Astrocyte (in vitro differentiated cells and primary cell): ENCODE results near the gene GRAMD1B. TPM values are rescaled to one million over a fixed set of nuclear protein-coding genes. Genes with fewer than 3 reads are reported as not detected.

ENCODE experiments used
- DNase-seq: peaks from one replicate; pipeline ENCODE4 v3.0.0-alpha.2; 2010; ENCODE audit warnings: low read depth
- FAIRE-seq: peaks from 2 replicates; lab custom pipeline; 2011; peaks lifted over from hg19 to GRCh38; lab: Jason Lieb, UNC
- H2AFZ ChIP-seq: 2 replicates; pipeline ENCODE4 v1.6.0; 2012; ENCODE audit warnings: low read depth, low read length, inconsistent platforms
- H3K27ac ChIP-seq: 2 replicates; pipeline ENCODE4 v1.5.1; 2011; ENCODE audit warnings: low read depth, low read length, inconsistent platforms
- H3K27me3 ChIP-seq: 2 replicates; pipeline ENCODE4 v1.6.0; 2011; ENCODE audit warnings: low read length, inconsistent platforms; ENCODE audit not compliant: insufficient read depth
- H3K36me3 ChIP-seq: 2 replicates; pipeline ENCODE4 v1.5.1; 2011; ENCODE audit warnings: low read length, inconsistent platforms; ENCODE audit not compliant: insufficient read depth
- H3K4me1 ChIP-seq: 2 replicates; pipeline ENCODE4 v1.5.1; 2011; ENCODE audit warnings: low read length, inconsistent platforms; ENCODE audit not compliant: insufficient read depth
- H3K4me2 ChIP-seq: 2 replicates; pipeline ENCODE4 v1.6.0; 2012; ENCODE audit warnings: low read length, inconsistent platforms
- H3K4me3 ChIP-seq: 2 replicates; pipeline ENCODE4 v1.5.1; 2011; ENCODE audit warnings: low read depth, mild to moderate bottlenecking, low read length, inconsistent platforms; ENCODE audit not compliant: insufficient read depth
- H3K79me2 ChIP-seq: 2 replicates; pipeline ENCODE4 v1.6.0; 2012; ENCODE audit warnings: mild to moderate bottlenecking, low read length, inconsistent platforms; ENCODE audit not compliant: insufficient read depth
- H3K9ac ChIP-seq: 2 replicates; pipeline ENCODE4 v1.6.0; 2012; ENCODE audit warnings: mild to moderate bottlenecking, low read length, inconsistent platforms
- H3K9me3 ChIP-seq: 2 replicates; pipeline ENCODE4 v1.5.1; 2012; ENCODE audit warnings: low read depth, mild to moderate bottlenecking, low read length, inconsistent platforms; ENCODE audit not compliant: insufficient read depth
- H4K20me1 ChIP-seq: 2 replicates; pipeline ENCODE4 v1.6.0; 2012; ENCODE audit warnings: low read length, inconsistent platforms; ENCODE audit not compliant: insufficient read depth
- H3K27ac Mint-ChIP-seq: one replicate; pipeline ENCODE4 v1.8.0; 2021; ENCODE audit warnings: mild to moderate bottlenecking, mixed read lengths; ENCODE audit not compliant: unreplicated experiment
- H3K27me3 Mint-ChIP-seq: one replicate; pipeline ENCODE4 v1.8.0; 2021; ENCODE audit warnings: low read depth, mixed read lengths; ENCODE audit not compliant: unreplicated experiment
- H3K36me3 Mint-ChIP-seq: one replicate; pipeline ENCODE4 v1.8.0; 2021; ENCODE audit warnings: low read depth, mixed read lengths; ENCODE audit not compliant: unreplicated experiment
- H3K4me1 Mint-ChIP-seq: one replicate; pipeline ENCODE4 v1.8.0; 2021; ENCODE audit warnings: low read depth, mixed read lengths; ENCODE audit not compliant: unreplicated experiment
- H3K4me3 Mint-ChIP-seq: one replicate; pipeline ENCODE4 v1.8.0; 2021; ENCODE audit warnings: mild to moderate bottlenecking, moderate library complexity, mixed read lengths; ENCODE audit not compliant: unreplicated experiment
- H3K9me3 Mint-ChIP-seq: one replicate; pipeline ENCODE4 v1.8.0; 2021; ENCODE audit warnings: mild to moderate bottlenecking, mixed read lengths; ENCODE audit not compliant: unreplicated experiment
- EZH2 ChIP-seq: IDR thresholded peaks from 2 replicates; pipeline ENCODE4 v1.6.1; 2012; ENCODE audit warnings: mild to moderate bottlenecking, low read length, inconsistent platforms; ENCODE audit not compliant: insufficient read depth
- total RNA-seq: library from RNA; stranded (reverse); gene quantifications from 2 replicates; pipeline ENCODE4 v1.2.1, GENCODE V29; 2021
- TF ChIP-seq, protein P1 (sequence below): IDR thresholded peaks from 2 replicates; pipeline ENCODE4 v1.5.1; 2011; ENCODE audit warnings: low read depth, mild to moderate bottlenecking, inconsistent platforms, low read length, moderate library complexity; ENCODE audit not compliant: insufficient read depth

Gene GRAMD1B
- total RNA-seq, 1 donor from 2014 or later, result 6.5 TPM

DNA sequence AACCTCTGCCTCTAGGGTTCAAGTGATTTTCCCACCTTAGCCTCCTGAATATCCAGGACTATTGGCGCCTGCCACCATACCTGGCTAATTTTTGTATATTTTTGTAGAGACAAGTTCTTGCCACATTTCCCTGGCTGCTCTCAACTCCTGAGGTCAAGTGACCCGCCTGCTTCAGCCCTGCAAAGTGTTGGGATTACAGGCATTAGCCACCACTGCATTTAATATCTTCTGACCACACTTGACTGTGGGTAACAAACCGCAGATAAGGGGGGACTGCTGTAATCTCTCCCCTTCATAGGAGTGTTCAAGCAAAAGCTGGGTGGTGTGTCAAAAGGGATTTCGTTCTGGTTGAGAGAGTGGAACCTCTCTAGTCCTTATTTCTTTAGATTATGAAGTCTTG lies 53.4 kb downstream of the GRAMD1B start:
- Histone ChIP-seq H2AFZ (no peak overlapping the region), H3K9ac (no peak overlapping the region), H3K4me2 (no peak overlapping the region), H3K36me3 (no peaks in the 10 kb centered on the region), H3K4me1 (no peaks in the 10 kb centered on the region), H3K27me3 (no peaks in the 10 kb centered on the region), H3K4me3 (no peak overlapping the region), H3K9me3 (no peaks in the 10 kb centered on the region), H3K79me2 (no peaks in the 10 kb centered on the region), H3K27ac (no peak overlapping the region), H4K20me1 (no peaks in the 10 kb centered on the region)
- H3K27me3 Mint-ChIP-seq, result peaks cover 2% of the 10 kb centered on the region
- no peak overlapping the region for H3K4me3 Mint-ChIP-seq
- no peak overlapping the region for H3K27ac Mint-ChIP-seq
- no peak for FAIRE-seq
- no peak for DNase-seq
- H3K36me3 Mint-ChIP-seq, result peaks cover 4% of the 10 kb centered on the region
- peaks cover 6% of the 10 kb centered on the region for H3K4me1 Mint-ChIP-seq
- H3K9me3 Mint-ChIP-seq, result no peaks in the 10 kb centered on the region
- TF ChIP-seq EZH2, result no peak
- TF ChIP-seq, protein P1, sequence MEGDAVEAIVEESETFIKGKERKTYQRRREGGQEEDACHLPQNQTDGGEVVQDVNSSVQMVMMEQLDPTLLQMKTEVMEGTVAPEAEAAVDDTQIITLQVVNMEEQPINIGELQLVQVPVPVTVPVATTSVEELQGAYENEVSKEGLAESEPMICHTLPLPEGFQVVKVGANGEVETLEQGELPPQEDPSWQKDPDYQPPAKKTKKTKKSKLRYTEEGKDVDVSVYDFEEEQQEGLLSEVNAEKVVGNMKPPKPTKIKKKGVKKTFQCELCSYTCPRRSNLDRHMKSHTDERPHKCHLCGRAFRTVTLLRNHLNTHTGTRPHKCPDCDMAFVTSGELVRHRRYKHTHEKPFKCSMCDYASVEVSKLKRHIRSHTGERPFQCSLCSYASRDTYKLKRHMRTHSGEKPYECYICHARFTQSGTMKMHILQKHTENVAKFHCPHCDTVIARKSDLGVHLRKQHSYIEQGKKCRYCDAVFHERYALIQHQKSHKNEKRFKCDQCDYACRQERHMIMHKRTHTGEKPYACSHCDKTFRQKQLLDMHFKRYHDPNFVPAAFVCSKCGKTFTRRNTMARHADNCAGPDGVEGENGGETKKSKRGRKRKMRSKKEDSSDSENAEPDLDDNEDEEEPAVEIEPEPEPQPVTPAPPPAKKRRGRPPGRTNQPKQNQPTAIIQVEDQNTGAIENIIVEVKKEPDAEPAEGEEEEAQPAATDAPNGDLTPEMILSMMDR, result no peak

DNA sequence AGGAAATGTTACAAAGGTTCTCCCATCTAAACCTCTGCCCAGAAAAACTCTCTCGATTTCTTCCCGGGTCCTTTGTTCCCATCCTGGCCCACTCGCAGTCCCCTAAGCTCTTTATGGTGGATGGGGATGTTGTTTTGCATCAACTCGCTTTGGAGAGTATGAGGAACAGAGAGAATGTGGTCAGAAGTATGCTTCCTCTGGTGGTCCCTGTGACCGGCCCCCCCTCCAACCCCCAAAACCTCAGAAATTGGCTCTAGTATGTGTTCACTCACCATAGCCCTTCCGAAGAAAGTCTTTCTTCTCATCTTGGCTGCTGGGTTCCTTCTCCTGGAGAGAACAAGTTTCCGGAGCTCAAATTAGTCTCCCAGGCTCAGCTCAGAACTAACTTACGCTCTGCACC lies 54.4 kb downstream of the GRAMD1B start:
- no peaks in the 10 kb centered on the region for H3K27me3 ChIP-seq
- peaks cover 4% of the 10 kb centered on the region for H3K36me3 Mint-ChIP-seq
- no peak for TF ChIP-seq EZH2
- TF ChIP-seq, protein P1, result no peak
- no peaks in the 10 kb centered on the region for H3K36me3 ChIP-seq
- no peaks in the 10 kb centered on the region for H4K20me1 ChIP-seq
- H3K4me1 ChIP-seq, result no peaks in the 10 kb centered on the region
- DNase-seq (no peak), FAIRE-seq (no peak)
- H3K27ac Mint-ChIP-seq, result no peak overlapping the region
- no peaks in the 10 kb centered on the region for H3K9me3 Mint-ChIP-seq
- H3K9ac ChIP-seq, result no peak overlapping the region
- H2AFZ ChIP-seq, result no peak overlapping the region
- H3K79me2 ChIP-seq, result no peaks in the 10 kb centered on the region
- H3K4me2 ChIP-seq, result no peak overlapping the region
- no peak overlapping the region for H3K27ac ChIP-seq
- no peaks in the 10 kb centered on the region for H3K9me3 ChIP-seq
- H3K4me3 ChIP-seq, result no peak overlapping the region
- no peak overlapping the region for H3K4me3 Mint-ChIP-seq
- peaks cover 2% of the 10 kb centered on the region for H3K27me3 Mint-ChIP-seq
- H3K4me1 Mint-ChIP-seq, result peaks cover 6% of the 10 kb centered on the region

DNA sequence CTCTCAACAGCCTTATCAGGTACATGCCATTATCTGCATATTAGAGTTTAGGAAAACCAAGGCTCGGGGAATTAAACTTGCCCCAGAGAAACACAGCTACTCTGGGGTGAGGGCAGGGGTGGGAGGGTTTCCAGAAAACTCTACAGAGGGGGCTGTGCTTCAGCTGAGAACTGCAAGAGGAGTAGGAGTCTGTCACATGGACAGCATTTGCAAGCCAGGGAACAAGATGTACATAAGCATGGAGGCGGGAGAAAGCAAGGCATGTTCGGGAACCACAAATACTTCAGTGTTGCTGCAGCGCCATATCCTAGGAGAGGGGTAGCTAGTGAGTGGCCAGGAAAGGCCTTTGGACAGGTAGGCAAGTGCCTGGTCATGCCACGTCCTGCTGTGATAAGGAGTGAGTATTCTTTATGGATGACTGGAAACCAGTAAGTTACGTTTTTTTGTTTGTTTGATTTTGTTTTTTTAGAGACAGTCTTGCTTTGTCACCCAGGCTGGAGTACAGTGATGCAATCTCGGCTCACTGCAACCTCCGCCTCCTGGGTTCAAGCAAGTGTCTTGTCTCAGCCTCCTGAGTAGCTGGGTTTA lies 57.2 kb downstream of the GRAMD1B start:
- no peaks in the 10 kb centered on the region for H3K27me3 Mint-ChIP-seq
- H3K27ac ChIP-seq, result no peak overlapping the region
- FAIRE-seq, result no peak
- H3K9me3 Mint-ChIP-seq, result no peaks in the 10 kb centered on the region
- no peak overlapping the region for H2AFZ ChIP-seq
- H3K9ac ChIP-seq, result no peak overlapping the region
- H3K36me3 Mint-ChIP-seq, result peaks cover 4% of the 10 kb centered on the region
- no peak for DNase-seq
- H3K9me3 ChIP-seq, result no peaks in the 10 kb centered on the region
- no peak overlapping the region for H3K27ac Mint-ChIP-seq
- no peak overlapping the region for H3K4me3 Mint-ChIP-seq
- H3K4me2 ChIP-seq, result no peak overlapping the region
- H3K4me1 Mint-ChIP-seq, result peaks cover 6% of the 10 kb centered on the region
- TF ChIP-seq, protein P1, result no peak
- no peak for TF ChIP-seq EZH2
- H4K20me1 ChIP-seq, result no peaks in the 10 kb centered on the region
- H3K4me3 ChIP-seq, result no peak overlapping the region
- H3K36me3 ChIP-seq, result no peaks in the 10 kb centered on the region
- H3K79me2 ChIP-seq, result no peaks in the 10 kb centered on the region
- no peaks in the 10 kb centered on the region for H3K4me1 ChIP-seq
- no peaks in the 10 kb centered on the region for H3K27me3 ChIP-seq
